Esophagus muscularis mucosa (tissue), 3 donors: Measurements from ENCODE around the gene AVEN.

ENCODE experiments used
- EP300 ChIP-seq: sonication (generic); formaldehyde crosslinking; IDR thresholded peaks from one replicate; pipeline ENCODE4 v1.6.1; 2017; ENCODE audit warnings: antibody characterized with exemption
- TF ChIP-seq, protein P1 (sequence below), 3 experiments: fragments of 200-600 bp in 2 of 3; fragments of 450-650 bp in 1 of 3; sonication (generic) in 2 of 3; IDR thresholded peaks; one replicate each; pipeline ENCODE4 v1.5.1; 2017 to 2019; ENCODE audit warnings: antibody characterized with exemption in 3 of 3, mild to moderate bottlenecking in 2 of 3, moderate library complexity in 1 of 3

DNA sequence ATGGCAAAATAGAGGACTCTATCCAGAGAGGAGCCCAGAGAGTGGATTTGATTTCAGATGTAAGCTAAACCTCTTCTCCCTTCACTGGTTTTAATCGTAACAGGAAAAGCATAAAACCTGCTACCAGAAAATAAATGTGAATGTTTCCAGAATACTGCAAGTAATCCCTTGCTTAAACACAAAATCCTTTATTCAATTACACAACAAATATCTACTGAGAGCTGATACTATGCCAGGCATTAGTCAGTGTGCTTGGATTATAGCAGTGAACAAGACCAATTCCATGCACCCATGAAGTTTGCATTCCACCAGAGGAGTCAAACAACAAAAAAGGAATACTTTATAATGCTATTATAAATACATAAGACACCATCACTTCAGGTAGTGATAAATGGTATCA lies 15.1 kb downstream of the AVEN start:
- TF ChIP-seq EP300 = no peak
- TF ChIP-seq, protein P1, sequence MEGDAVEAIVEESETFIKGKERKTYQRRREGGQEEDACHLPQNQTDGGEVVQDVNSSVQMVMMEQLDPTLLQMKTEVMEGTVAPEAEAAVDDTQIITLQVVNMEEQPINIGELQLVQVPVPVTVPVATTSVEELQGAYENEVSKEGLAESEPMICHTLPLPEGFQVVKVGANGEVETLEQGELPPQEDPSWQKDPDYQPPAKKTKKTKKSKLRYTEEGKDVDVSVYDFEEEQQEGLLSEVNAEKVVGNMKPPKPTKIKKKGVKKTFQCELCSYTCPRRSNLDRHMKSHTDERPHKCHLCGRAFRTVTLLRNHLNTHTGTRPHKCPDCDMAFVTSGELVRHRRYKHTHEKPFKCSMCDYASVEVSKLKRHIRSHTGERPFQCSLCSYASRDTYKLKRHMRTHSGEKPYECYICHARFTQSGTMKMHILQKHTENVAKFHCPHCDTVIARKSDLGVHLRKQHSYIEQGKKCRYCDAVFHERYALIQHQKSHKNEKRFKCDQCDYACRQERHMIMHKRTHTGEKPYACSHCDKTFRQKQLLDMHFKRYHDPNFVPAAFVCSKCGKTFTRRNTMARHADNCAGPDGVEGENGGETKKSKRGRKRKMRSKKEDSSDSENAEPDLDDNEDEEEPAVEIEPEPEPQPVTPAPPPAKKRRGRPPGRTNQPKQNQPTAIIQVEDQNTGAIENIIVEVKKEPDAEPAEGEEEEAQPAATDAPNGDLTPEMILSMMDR (IDR thresholded peaks at IDR 0.05) = no peak
